Activated T-cell treated with anti-CD3 and anti-CD28 coated beads, Interleukin-2, amount 50 U/mL, for 4 hours (primary cell): ENCODE data around the gene ZBTB20. TPM values are rescaled to one million over a fixed set of nuclear protein-coding genes. Genes with fewer than 3 reads are reported as not detected.

Experiments used
- ATAC-seq, 2 donors: fragments of 200-7000 bp; cut with Tn5 transposase; one replicate each; pipeline ENCODE4 v1.10.0; 2021
- DNase-seq: peaks from one replicate; pipeline ENCODE4 v3.0.0-alpha.2; 2020
- H3K27me3 Mint-ChIP-seq: one replicate; pipeline ENCODE4 v1.8.0; 2021; ENCODE audit warnings: low read depth, mixed read lengths
- H3K36me3 Mint-ChIP-seq: one replicate; pipeline ENCODE4 v1.8.0; 2022; ENCODE audit warnings: mixed read lengths; ENCODE audit not compliant: insufficient read depth
- H3K4me1 Mint-ChIP-seq: one replicate; pipeline ENCODE4 v1.8.0; 2021; ENCODE audit warnings: low read depth, mixed read lengths
- H3K4me3 Mint-ChIP-seq: one replicate; pipeline ENCODE4 v1.8.0; 2021; ENCODE audit warnings: mild to moderate bottlenecking, moderate library complexity, mixed read lengths
- H3K9me3 Mint-ChIP-seq: one replicate; pipeline ENCODE4 v1.8.0; 2021; ENCODE audit warnings: mixed read lengths
- total RNA-seq, 3 donors: library from RNA; stranded (reverse); gene quantifications; one replicate each; pipeline ENCODE4 v1.2.1, GENCODE V29; 2021

The ZBTB20 gene
- total RNA-seq, 3 donors from 2014 or later: 0.91 to 2.8 (median 1.8) TPM

GRCh38 chr3:114405202-114405990 lies 741.7 kb downstream of the ZBTB20 start:
- Mint-ChIP-seq H3K4me3 (no peak overlapping the region), H3K27me3 (no peaks in the 10 kb centered on the region), H3K36me3 (peaks cover under 1% of the 10 kb centered on the region), H3K9me3 (no peaks in the 10 kb centered on the region), H3K4me1 (no peaks in the 10 kb centered on the region)
- ATAC-seq (no peak), DNase-seq (no peak)

GRCh38 chr3:114404590-114404989 lies 742.5 kb downstream of the ZBTB20 start:
- DNase-seq: no peak
- no peak for ATAC-seq
- Mint-ChIP-seq H3K4me1 (no peaks in the 10 kb centered on the region), H3K9me3 (no peaks in the 10 kb centered on the region), H3K4me3 (no peak overlapping the region), H3K27me3 (no peaks in the 10 kb centered on the region), H3K36me3 (no peaks in the 10 kb centered on the region)

GRCh38 chr3:114402838-114403237 lies 744.2 kb downstream of the ZBTB20 start:
- no peak for DNase-seq
- Mint-ChIP-seq H3K4me3 (no peak overlapping the region), H3K4me1 (no peaks in the 10 kb centered on the region), H3K9me3 (no peaks in the 10 kb centered on the region), H3K36me3 (no peaks in the 10 kb centered on the region), H3K27me3 (no peaks in the 10 kb centered on the region)
- no peak for ATAC-seq

GRCh38 chr3:114401346-114401745 lies 745.7 kb downstream of the ZBTB20 start:
- DNase-seq: no peak
- no peaks in the 10 kb centered on the region for H3K4me1 Mint-ChIP-seq
- no peaks in the 10 kb centered on the region for H3K27me3 Mint-ChIP-seq
- H3K9me3 Mint-ChIP-seq: no peaks in the 10 kb centered on the region
- H3K36me3 Mint-ChIP-seq: peaks cover 2% of the 10 kb centered on the region
- no peak overlapping the region for H3K4me3 Mint-ChIP-seq
- no peak for ATAC-seq

DNA sequence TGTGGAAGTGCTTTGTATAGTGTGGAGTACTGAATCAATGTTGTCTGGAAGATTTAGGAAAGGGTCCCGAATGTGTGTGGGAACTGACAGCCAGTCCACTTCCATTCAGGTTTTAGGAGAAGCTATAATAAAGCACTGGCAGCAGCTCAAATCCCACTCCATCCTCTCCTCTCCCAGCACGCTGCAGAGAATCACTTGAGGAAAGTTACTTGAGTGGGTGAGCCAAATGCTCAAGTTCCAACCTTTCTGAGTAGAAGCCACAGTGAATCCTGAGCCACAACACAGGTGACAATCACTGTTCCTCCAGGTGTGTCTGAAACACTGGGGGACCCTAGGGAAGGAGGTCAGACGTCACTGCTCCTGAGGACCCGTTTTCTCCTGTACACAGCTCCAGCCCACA lies 746.7 kb downstream of the ZBTB20 start:
- DNase-seq (no peak), ATAC-seq (no peak)
- Mint-ChIP-seq H3K36me3 (peaks cover 2% of the 10 kb centered on the region), H3K4me1 (peaks cover 3% of the 10 kb centered on the region), H3K4me3 (no peak overlapping the region), H3K9me3 (no peaks in the 10 kb centered on the region), H3K27me3 (no peaks in the 10 kb centered on the region)

- Mint-ChIP-seq H3K9me3 (no peaks in the 10 kb centered on the region), H3K4me3 (no peak overlapping the region), H3K27me3 (no peaks in the 10 kb centered on the region), H3K4me1 (peaks cover 20% of the 10 kb centered on the region), H3K36me3 (peaks cover 2% of the 10 kb centered on the region)
- ATAC-seq (no peak), DNase-seq (no peak)
Measured at GRCh38 chr3:114394551-114394950, 752.5 kb downstream of the ZBTB20 start.

DNA sequence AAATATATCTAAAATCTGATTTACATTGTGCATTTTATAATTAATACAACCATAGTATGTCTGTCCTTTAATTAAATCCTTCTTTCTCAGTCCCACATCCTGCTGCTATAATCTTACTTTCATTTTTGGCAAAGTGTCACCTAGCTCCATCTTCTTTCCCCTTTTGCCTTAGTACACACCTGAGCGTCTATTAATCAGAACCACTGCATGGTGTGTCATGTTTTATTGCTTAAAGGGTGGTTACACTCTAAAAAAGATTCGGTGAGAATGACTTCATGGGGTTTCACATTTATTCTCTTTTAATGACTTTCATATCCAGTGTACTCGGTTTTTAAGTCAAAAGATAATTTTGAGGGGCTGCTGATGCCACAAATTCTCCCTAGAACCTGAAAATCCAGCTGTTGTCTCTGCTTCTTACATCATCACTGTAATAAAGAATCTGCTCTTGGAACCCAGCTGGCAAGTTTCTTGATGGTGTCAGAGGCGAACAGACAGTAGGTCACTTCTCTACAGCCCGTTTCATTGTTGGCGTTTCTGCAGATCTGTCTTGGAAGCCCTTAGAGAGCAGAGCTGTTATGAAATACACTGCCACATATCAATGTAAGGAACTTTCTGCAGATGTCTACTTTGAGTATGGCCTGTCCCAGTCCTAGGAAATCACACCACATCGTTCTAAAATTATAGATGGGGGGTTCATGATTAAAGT lies 753.6 kb downstream of the ZBTB20 start:
- ATAC-seq: peak; percentile 18 to 43
- DNase-seq: no peak
- H3K9me3 Mint-ChIP-seq: no peaks in the 10 kb centered on the region
- H3K27me3 Mint-ChIP-seq: no peaks in the 10 kb centered on the region
- no peak overlapping the region for H3K4me3 Mint-ChIP-seq
- peaks cover 7% of the 10 kb centered on the region for H3K36me3 Mint-ChIP-seq
- peaks cover 25% of the 10 kb centered on the region for H3K4me1 Mint-ChIP-seq

DNA sequence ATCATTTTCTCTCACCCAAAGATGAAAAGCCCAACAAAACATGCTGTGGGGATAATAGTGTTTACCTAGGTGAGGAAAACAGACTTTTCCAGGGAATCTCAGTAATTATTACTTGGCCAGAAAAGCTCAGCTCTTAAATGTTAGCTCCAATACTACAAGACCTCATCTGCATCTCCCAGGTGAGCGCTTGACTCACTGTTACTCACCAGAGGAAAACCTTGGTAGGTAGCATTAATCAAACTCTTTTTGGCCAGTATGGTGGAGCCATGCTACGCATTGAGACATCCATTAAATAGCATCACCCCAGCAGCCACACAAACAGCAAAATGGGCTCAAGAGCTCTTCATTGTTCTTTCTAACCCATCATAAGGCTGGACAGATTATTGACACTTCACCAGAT lies 754.3 kb downstream of the ZBTB20 start:
- Mint-ChIP-seq H3K9me3 (no peaks in the 10 kb centered on the region), H3K27me3 (no peaks in the 10 kb centered on the region), H3K36me3 (peaks cover 12% of the 10 kb centered on the region), H3K4me3 (no peak overlapping the region), H3K4me1 (peaks cover 28% of the 10 kb centered on the region)
- DNase-seq (no peak), ATAC-seq (no peak)

DNA sequence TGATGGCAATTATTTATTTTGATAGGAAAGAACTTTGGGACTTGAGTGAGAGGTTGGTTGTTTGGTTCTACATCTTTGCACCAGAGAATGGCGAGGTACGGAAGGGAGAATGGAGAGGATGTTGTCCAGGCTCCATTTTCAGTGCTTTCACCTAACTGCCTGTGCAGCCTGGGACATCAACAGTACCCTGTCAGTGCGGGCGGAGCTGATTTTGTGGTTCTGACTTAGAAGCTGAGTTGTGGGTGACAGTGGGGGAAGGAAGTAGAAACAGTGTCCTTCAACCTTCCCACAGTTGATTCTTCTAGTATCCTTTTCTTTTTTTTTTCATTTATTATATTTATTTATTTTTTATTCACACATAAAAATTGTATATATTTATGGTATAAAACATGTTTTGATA lies 757.9 kb downstream of the ZBTB20 start:
- Mint-ChIP-seq H3K9me3 (no peaks in the 10 kb centered on the region), H3K4me1 (peaks cover 28% of the 10 kb centered on the region), H3K36me3 (peaks cover 10% of the 10 kb centered on the region), H3K27me3 (no peaks in the 10 kb centered on the region), H3K4me3 (no peak overlapping the region)
- no peak for DNase-seq
- peak in 1 of 2 donors; percentile 52 for ATAC-seq

- no peak for ATAC-seq
- Mint-ChIP-seq H3K9me3 (no peaks in the 10 kb centered on the region), H3K4me1 (peaks cover 12% of the 10 kb centered on the region), H3K27me3 (no peaks in the 10 kb centered on the region), H3K4me3 (peak overlapping the region; percentile 80), H3K36me3 (peaks cover 13% of the 10 kb centered on the region)
- DNase-seq: no peak
Measured at GRCh38 chr3:114384558-114384903, 762.6 kb downstream of the ZBTB20 start.

DNA sequence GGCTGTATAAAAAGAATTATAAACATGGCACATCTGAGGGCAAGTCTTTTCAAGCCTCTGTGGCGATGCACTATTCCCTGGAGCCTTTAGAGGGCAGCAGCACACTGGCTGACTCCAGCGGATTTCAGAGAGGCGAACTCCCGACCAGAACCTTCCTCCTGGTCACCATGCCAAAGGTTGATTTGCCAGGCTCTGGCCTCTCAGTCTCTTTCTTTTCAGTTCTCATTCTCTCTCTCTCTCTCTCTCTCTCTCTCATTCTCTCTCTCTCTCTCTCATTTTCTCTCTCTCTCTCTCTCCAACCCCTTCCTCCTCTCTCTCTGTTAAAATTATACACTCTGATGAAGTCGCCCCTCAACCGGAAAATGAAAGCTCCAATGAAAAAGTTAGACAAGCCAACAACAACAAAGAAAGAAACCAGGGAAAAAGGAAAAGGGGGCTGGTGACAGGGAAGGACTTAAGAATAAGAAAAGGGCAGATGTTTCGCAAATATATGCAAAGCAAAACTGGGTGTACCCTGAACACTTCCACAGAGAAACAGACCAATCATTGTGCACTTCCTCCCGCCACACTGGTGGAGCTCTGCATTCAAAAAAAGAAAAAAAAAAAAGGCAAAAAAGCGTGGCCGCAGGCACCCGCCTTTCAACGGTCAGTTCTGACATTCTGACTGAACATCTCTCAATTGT lies 763.1 kb downstream of the ZBTB20 start:
- H3K9me3 Mint-ChIP-seq: no peaks in the 10 kb centered on the region
- peaks cover 10% of the 10 kb centered on the region for H3K4me1 Mint-ChIP-seq
- peak; percentile 92 to 96 for ATAC-seq
- H3K27me3 Mint-ChIP-seq: no peaks in the 10 kb centered on the region
- peaks cover 11% of the 10 kb centered on the region for H3K36me3 Mint-ChIP-seq
- peak overlapping the region; percentile 80 for H3K4me3 Mint-ChIP-seq
- peak; percentile 56 for DNase-seq

- H3K27me3 Mint-ChIP-seq: no peaks in the 10 kb centered on the region
- DNase-seq (no peak), ATAC-seq (no peak)
- no peaks in the 10 kb centered on the region for H3K9me3 Mint-ChIP-seq
- no peak overlapping the region for H3K4me3 Mint-ChIP-seq
- H3K36me3 Mint-ChIP-seq: peaks cover 19% of the 10 kb centered on the region
- H3K4me1 Mint-ChIP-seq: peaks cover 4% of the 10 kb centered on the region
Measured at GRCh38 chr3:114380233-114380651, 766.8 kb downstream of the ZBTB20 start.

GRCh38 chr3:114379266-114379665 lies 767.8 kb downstream of the ZBTB20 start:
- Mint-ChIP-seq H3K27me3 (no peaks in the 10 kb centered on the region), H3K4me3 (no peak overlapping the region), H3K4me1 (no peaks in the 10 kb centered on the region), H3K9me3 (no peaks in the 10 kb centered on the region), H3K36me3 (peaks cover 19% of the 10 kb centered on the region)
- DNase-seq (no peak), ATAC-seq (no peak)

GRCh38 chr3:114378760-114379159 lies 768.3 kb downstream of the ZBTB20 start:
- DNase-seq (no peak), ATAC-seq (no peak)
- Mint-ChIP-seq H3K4me3 (no peak overlapping the region), H3K36me3 (peaks cover 19% of the 10 kb centered on the region), H3K4me1 (no peaks in the 10 kb centered on the region), H3K27me3 (no peaks in the 10 kb centered on the region), H3K9me3 (no peaks in the 10 kb centered on the region)
